Keratinocyte (primary cell): ENCODE measurements around the gene HLF. TPM values are rescaled to one million over a fixed set of nuclear protein-coding genes. Genes with fewer than 3 reads are reported as not detected.

Experiments used
- DNase-seq: peaks from one replicate; pipeline ENCODE4 v3.0.0-alpha.2; 2011; ENCODE audit warnings: low read depth, missing footprints, low spot score
- FAIRE-seq: peaks from 2 replicates; lab custom pipeline; 2011; peaks lifted over from hg19 to GRCh38; lab: Jason Lieb, UNC
- H2AFZ ChIP-seq: 2 replicates; pipeline ENCODE4 v1.6.0; 2012; ENCODE audit warnings: low read length, control low read depth, inconsistent platforms; ENCODE audit not compliant: control insufficient read depth
- H3K27ac ChIP-seq: 2 replicates; pipeline ENCODE4 v1.5.1; 2011; ENCODE audit warnings: low read length; ENCODE audit not compliant: control insufficient read depth, insufficient read depth
- H3K27me3 ChIP-seq: 3 replicates; pipeline ENCODE4 v1.6.0; 2011; ENCODE audit warnings: low read length; ENCODE audit not compliant: control insufficient read depth, insufficient read depth; ENCODE audit errors: extremely low read depth
- H3K36me3 ChIP-seq, 2 experiments: 2 replicates in 1 of 2; 3 replicates in 1 of 2; pipeline ENCODE4 v1.5.1; 2011; ENCODE audit warnings: low read length in 2 of 2, mild to moderate bottlenecking in 1 of 2; ENCODE audit not compliant: control insufficient read depth in 2 of 2, insufficient read depth in 2 of 2; ENCODE audit errors: extremely low read depth in 1 of 2
- H3K4me1 ChIP-seq: 3 replicates; pipeline ENCODE4 v1.5.1; 2011; ENCODE audit warnings: low read length; ENCODE audit not compliant: control insufficient read depth, insufficient read depth; ENCODE audit errors: extremely low read depth
- H3K4me2 ChIP-seq: 3 replicates; pipeline ENCODE4 v1.6.0; 2011; ENCODE audit warnings: low read depth, low read length; ENCODE audit not compliant: control insufficient read depth, insufficient read depth; ENCODE audit errors: extremely low read depth
- H3K4me3 ChIP-seq, 3 experiments: fragments of 200-600 bp in 1 of 3; sonication (generic) in 1 of 3; 2 replicates in 2 of 3; 3 replicates in 1 of 3; pipeline ENCODE4 v1.5.1; 2011 to 2016; ENCODE audit warnings: low read length in 3 of 3, mild to moderate bottlenecking in 3 of 3, control low read depth in 2 of 3, inconsistent platforms in 1 of 3, low read depth in 1 of 3, mixed read lengths in 1 of 3, mixed run types in 1 of 3, moderate library complexity in 1 of 3; ENCODE audit not compliant: control insufficient read depth in 2 of 3, insufficient read depth in 2 of 3; ENCODE audit errors: extremely low read depth in 1 of 3
- H3K79me2 ChIP-seq: 2 replicates; pipeline ENCODE4 v1.6.0; 2012; ENCODE audit warnings: low read length; ENCODE audit not compliant: control insufficient read depth, insufficient read depth
- H3K9ac ChIP-seq: 3 replicates; pipeline ENCODE4 v1.6.0; 2011; ENCODE audit warnings: low read length; ENCODE audit not compliant: control insufficient read depth, insufficient read depth; ENCODE audit errors: extremely low read depth
- H3K9me1 ChIP-seq: 3 replicates; pipeline ENCODE4 v1.6.0; 2011; ENCODE audit warnings: low read length; ENCODE audit not compliant: control insufficient read depth, insufficient read depth; ENCODE audit errors: extremely low read depth
- H3K9me3 ChIP-seq: 2 replicates; pipeline ENCODE4 v1.5.1; 2012; ENCODE audit warnings: low read depth, low read length; ENCODE audit not compliant: control insufficient read depth
- H4K20me1 ChIP-seq: 3 replicates; pipeline ENCODE4 v1.6.0; 2011; ENCODE audit warnings: low read length; ENCODE audit not compliant: control insufficient read depth, insufficient read depth; ENCODE audit errors: extremely low read depth
- CTCF ChIP-seq, 3 experiments: IDR thresholded peaks in 1 of 3; conservative IDR thresholded peaks in 1 of 3; optimal IDR thresholded peaks in 1 of 3; 2 replicates in 2 of 3; 3 replicates in 1 of 3; pipeline versions ENCODE3 to v1.5.1; 2011; ENCODE audit warnings: low read length in 3 of 3, mild to moderate bottlenecking in 3 of 3, moderate library complexity in 2 of 3, control low read depth in 1 of 3, inconsistent platforms in 1 of 3; ENCODE audit not compliant: insufficient read depth in 2 of 3; ENCODE audit errors: extremely low read depth in 1 of 3
- EZH2 ChIP-seq: IDR thresholded peaks from one replicate; pipeline ENCODE4 v1.6.1; 2012; ENCODE audit warnings: inconsistent platforms, mild to moderate bottlenecking, low read length, moderate library complexity
- dilution Hi-C: fragments of 300-500 bp; cut with MboI; formaldehyde crosslinking; loops from one replicate; pipeline ENCODE4 v1.7.0; 2020; ENCODE audit warnings: low sequenced_read_pairs; ENCODE audit not compliant: extremely low pct_ligation_motif_present
- polyA plus RNA-seq, 5 experiments: library from polyadenylated mRNA; depleted of rRNA in 3 of 5; stranded (reverse) in 3 of 5; stranded (forward) in 1 of 5; unstranded in 1 of 5; fragments of >200 nt; gene quantifications; 1 replicate in 1 of 5; 2 replicates in 3 of 5; 3 replicates in 1 of 5; pipeline versions ENCODE4 v1.2.1 to v1.2.3, GENCODE V29; 2011 to 2012; ENCODE audit warnings: missing spikeins in 2 of 5, low read depth in 1 of 5, low replicate concordance in 1 of 5

HLF gene
- polyA plus RNA-seq, 1 donor (not counting 4 experiments of a cell fraction or from before 2014, with no cell fraction given): 0.21 TPM

DNA sequence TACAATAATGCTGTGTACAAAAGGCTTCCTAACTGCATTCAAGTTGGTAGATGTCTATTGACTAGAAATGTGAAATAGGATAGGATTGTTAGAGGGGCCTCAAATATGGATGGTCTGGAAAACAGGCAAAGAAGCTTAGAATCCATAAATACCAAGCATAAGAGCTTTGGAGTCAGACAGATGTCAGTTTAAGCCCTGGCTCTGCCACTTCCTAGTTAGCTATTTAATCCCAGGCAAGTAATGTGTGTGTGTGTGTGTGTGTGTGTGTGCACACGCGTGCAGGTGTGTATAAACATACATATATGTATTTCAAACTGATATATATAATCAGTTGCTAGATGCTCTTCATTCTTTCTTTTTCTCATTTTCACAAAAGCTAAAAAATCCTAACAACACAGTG, 90.2 kb downstream of the HLF start:
- Histone ChIP-seq H3K27me3 (no peaks in the 10 kb centered on the region), H3K9me3 (no peaks in the 10 kb centered on the region), H3K9ac (no peak overlapping the region), H3K4me1 (no peaks in the 10 kb centered on the region), H4K20me1 (no peaks in the 10 kb centered on the region), H3K79me2 (no peaks in the 10 kb centered on the region), H3K9me1 (no peaks in the 10 kb centered on the region), H3K4me2 (no peak overlapping the region), H3K27ac (no peak overlapping the region), H2AFZ (no peak overlapping the region), H3K36me3 (no peaks in the 10 kb centered on the region), H3K4me3 (no peak overlapping the region)
- no peak for DNase-seq
- dilution Hi-C loops: loop anchor here (25.0 kb wide), 1 partner anchor 132 kb away; no protein-coding TSS in a partner anchor
- TF ChIP-seq CTCF (optimal IDR thresholded peaks at IDR 0.05 in 1 of 3, IDR thresholded peaks at IDR 0.05 in 1 of 3, conservative IDR thresholded peaks at IDR 0.05 in 1 of 3; ENCODE audit: extremely low read depth in 1 of 3, insufficient read depth in 2 of 3, low read length in 3 of 3) (no peak), EZH2 (no peak)
- FAIRE-seq: no peak

DNA sequence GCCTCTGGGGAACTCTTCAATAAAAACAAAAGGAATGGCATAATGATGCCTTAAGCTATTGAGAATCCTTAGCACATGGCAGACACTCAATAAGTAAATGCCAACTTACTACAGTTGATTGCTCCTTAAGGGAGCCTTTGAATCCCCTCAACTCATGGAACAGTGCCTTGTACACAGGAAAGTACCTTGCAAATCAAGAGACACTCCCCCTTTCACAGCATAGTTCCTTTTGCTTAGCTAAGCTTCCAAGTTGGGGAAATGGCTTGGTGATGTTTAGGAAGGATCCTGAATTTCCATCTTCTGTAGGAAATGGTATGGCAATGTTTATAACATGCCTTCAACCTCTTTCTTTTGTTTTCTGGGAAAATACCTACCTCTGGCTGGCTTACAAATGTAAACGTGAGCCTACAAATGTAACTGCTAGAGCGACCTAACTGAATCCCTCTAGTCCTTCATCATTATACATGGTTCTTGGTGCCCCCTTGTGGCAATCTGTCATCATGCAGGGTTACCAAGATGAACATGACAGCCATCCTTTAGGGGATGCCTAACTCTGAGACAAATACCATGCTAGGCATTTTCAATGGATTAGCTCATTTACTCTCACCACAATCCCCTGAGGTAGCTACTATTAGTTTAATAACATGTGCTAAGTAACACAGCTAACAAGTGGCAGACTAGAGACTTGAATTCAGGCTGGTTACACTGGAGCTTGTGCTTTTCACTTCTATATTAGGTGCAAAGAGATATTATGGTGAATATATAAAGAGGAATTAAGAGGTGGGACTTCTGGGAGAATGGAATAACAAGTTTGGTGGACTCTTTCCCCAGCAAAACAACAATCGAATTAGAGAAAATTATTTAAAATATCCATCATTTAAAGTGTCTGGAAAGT, 91.9 kb downstream of the HLF start:
- Histone ChIP-seq H3K27ac (no peak overlapping the region), H3K4me1 (no peaks in the 10 kb centered on the region), H3K36me3 (no peaks in the 10 kb centered on the region), H3K9ac (no peak overlapping the region), H3K27me3 (no peaks in the 10 kb centered on the region), H2AFZ (no peak overlapping the region), H3K9me1 (no peaks in the 10 kb centered on the region), H4K20me1 (no peaks in the 10 kb centered on the region), H3K79me2 (no peaks in the 10 kb centered on the region), H3K4me2 (no peak overlapping the region), H3K4me3 (no peak overlapping the region), H3K9me3 (no peaks in the 10 kb centered on the region)
- FAIRE-seq: peak; percentile 90
- peak; percentile 49 for DNase-seq
- dilution Hi-C loops: loop anchor here (25.0 kb wide), 1 partner anchor 131 kb away; no protein-coding TSS in a partner anchor
- peak; percentile 70 to 82 (median 80) for TF ChIP-seq CTCF (optimal IDR thresholded peaks at IDR 0.05 in 1 of 3, IDR thresholded peaks at IDR 0.05 in 1 of 3, conservative IDR thresholded peaks at IDR 0.05 in 1 of 3; ENCODE audit: extremely low read depth in 1 of 3, insufficient read depth in 2 of 3, low read length in 3 of 3)
- TF ChIP-seq EZH2: no peak
